ENCODE measurements around the gene ARHGAP45.

The ARHGAP45 gene

GRCh38 chr19:1054102-1055027 lies 12.6 kb upstream of the ARHGAP45 start:
- no peak for DNase-seq (ENCODE audit: low spot score)

- no peak for DNase-seq (ENCODE audit: low spot score)
These were observed 11.9 kb upstream of the ARHGAP45 start for GRCh38 chr19:1055028-1055425.

GRCh38 chr19:1055886-1056620 lies 10.9 kb upstream of the ARHGAP45 start:
- no peak for DNase-seq (ENCODE audit: low spot score)

DNA sequence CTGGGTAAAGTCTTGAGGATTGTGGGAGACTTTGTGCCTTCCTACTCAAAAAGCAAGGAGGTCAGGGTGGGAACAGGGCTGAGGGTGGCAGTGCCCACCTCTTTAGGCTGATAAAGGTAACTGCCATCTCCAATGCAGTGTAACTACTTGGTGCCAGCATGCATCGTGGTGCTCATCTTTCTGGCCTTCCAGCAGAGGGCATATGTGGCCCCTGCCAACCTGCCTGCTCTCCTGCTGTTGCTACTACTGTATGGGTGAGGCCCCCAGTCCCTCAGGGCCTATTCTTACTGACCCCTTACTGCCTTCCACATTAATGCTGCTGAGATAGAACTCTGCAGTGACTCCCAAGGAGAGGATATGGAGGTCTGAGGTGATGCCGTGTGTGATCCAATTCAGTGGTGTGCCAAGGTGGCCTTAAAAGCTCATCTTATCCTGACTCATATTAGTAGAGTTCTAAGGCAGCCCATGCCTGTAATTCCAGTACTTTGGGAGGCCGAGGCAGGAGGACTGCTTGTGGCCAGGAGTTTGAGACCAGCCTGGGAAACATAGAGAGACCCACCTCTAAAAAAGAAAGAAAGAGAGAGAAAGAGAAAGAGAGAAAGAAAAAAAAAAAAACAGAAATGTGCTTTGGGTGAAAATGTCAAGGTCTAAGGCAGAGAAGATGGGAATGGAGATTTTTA lies 9.7 kb upstream of the ARHGAP45 start:
- peak; percentile 57 for DNase-seq (ENCODE audit: low spot score)

DNA sequence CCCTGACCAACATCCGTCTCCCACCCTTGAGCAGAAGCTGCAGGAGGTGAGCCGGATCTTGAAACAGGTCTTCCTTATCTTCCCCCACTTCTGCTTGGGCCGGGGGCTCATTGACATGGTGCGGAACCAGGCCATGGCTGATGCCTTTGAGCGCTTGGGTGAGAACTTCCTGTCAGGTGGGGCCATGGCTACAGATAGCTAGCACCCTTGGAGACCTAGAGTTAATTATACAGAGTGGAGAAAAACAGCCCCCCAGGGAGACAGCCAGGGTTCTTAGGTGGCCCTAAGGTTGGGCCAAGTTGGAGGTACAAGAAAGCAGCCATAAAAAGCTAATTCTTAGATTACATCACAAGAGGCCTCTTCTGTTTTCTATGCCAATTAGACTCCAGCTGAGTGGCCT lies 8.9 kb upstream of the ARHGAP45 start:
- no peak for DNase-seq (ENCODE audit: low spot score)

DNA sequence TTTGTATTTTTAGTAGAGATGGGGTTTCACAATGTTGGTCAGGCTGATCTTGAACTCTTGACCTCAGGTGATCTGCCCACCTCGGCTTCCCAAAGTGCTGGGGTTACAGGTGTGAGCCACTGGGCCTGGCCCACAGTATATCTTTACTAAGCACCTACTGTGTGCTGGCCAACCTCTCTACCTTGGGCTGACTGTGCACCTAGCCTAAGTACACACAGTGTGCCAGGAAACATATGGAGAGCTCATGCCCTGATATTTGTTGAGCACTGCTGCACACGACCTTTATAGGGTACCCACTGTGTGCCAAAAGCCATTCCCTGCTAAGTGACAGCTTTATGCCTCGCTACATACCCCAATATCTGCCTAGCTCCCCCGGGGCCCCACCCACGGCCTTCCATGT lies 6.3 kb upstream of the ARHGAP45 start:
- no peak for DNase-seq (ENCODE audit: low spot score)

GRCh38 chr19:1061987-1062386 lies 5.0 kb upstream of the ARHGAP45 start:
- DNase-seq (ENCODE audit: low spot score) = no peak

- DNase-seq (ENCODE audit: low spot score) = no peak
These were observed 4.5 kb upstream of the ARHGAP45 start for GRCh38 chr19:1062387-1063029.

DNA sequence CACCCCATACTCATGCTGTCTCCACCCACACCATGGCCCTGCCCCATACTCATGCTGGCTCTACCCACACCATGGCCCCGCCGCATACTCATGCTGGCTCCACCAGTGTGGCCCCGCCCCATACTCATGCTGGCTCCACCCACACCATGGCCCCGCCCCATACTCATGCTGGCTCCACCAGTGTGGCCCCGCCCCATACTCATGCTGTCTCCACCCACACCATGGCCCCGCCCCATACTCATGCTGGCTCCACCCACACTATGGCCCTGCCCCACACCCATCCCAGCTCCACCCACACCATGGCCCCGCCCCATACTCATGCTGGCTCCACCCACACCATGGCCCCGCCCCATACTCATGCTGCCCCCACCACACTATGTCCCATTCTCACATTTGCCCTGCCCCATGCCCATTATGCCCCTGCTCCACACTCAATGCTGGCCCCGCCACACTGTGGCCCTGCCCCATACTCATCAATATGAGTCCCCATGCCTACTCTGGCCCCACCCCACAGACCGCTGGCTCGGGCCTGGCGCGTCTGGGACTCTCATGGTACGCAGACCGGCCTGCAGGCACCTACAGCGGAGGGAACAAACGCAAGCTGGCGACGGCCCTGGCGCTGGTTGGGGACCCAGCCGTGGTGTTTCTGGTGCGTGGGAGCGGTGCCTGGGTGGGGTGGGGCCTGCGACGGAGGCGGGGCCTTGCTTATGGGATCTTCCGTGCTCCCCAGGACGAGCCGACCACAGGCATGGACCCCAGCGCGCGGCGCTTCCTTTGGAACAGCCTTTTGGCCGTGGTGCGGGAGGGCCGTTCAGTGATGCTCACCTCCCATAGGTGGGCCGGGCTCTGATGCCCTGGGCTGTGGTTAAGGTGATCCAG lies 3.7 kb upstream of the ARHGAP45 start:
- peak; percentile 55 for DNase-seq (ENCODE audit: low spot score)

DNA sequence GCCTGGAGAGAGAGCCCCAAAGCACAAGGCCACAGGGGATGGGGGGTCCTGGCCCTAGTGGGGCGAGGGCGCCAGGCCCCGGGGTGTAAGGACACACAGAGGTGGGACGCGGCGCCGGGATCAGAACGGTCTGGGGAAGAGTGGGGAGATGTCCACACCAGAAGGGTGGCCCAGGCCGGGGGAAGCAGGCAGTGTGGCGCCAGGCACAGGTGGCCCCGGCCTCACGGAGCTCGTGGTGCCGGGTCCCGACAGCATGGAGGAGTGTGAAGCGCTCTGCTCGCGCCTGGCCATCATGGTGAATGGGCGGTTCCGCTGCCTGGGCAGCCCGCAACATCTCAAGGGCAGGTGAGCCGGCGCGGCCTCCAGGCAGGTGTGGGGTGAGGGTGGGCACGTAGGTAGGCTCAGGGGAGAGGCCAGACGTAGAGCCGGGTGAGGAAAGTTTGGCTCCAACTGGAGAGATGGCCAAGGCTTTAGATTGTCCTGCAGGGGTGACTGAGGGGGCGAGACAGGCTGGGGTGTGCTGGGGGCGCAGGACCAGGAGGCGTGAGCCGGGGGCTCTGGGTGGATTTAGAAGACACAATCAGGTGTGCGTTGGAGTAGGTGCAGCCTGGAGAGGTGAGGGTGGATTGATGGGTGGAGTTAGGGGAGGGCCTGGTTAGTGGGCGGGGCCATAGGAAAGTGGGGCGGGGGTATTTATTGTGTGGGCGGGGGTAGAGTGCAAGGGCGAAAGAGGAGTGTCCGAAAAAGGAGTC lies 2.9 kb upstream of the ARHGAP45 start:
- DNase-seq (ENCODE audit: low spot score) = no peak

DNA sequence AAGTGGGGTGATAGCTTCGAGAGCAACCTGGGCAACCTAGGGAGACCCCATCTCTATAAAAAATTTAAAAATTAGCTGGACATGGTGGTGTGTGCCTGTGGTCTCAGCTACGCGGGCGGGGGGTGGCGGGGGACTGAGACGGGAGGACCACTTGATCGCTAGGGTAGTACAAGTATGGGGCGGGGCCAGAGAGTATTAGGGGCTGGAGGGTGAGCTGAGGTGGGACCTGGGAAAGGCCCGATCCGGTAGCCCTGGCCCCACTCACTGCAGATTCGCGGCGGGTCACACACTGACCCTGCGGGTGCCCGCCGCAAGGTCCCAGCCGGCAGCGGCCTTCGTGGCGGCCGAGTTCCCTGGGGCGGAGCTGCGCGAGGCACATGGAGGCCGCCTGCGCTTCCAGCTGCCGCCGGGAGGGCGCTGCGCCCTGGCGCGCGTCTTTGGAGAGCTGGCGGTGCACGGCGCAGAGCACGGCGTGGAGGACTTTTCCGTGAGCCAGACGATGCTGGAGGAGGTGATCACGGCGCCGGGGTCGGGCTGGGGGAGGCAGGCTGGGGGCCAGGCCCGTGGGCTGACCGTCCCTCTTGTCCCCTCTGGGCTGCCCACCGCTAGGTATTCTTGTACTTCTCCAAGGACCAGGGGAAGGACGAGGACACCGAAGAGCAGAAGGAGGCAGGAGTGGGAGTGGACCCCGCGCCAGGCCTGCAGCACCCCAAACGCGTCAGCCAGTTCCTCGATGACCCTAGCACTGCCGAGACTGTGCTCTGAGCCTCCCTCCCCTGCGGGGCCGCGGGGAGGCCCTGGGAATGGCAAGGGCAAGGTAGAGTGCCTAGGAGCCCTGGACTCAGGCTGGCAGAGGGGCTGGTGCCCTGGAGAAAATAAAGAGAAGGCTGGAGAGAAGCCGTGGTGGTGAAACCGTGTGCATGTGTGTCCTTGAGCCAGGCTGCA lies 2.0 kb upstream of the ARHGAP45 start:
- DNase-seq (ENCODE audit: low spot score) = peak; percentile 75

DNA sequence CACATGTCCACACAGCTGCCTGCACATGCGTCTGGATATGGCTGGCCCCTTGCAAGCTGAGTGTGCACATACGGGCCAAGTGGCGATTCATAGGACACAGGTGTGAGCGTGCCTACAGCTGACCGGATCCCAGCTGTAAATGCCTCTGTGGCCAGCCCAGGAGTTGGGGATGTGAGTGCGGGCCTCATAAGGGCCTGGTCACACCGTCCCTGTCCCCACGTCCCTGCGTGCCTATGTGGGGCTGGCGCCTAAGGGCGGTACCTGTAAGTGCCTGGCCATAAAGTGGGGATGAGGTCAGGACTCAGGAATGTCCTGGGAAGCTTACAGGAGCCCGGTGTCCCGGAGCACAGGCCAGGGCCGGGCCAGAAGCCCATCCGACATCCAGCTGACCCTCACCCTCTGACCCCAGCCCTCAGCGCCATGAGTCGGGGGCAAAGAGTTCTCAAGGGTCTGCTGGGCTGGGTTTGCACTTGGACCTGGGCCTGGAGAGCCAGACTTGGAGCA lies 1.3 kb upstream of the ARHGAP45 start:
- no peak for DNase-seq (ENCODE audit: low spot score)

DNA sequence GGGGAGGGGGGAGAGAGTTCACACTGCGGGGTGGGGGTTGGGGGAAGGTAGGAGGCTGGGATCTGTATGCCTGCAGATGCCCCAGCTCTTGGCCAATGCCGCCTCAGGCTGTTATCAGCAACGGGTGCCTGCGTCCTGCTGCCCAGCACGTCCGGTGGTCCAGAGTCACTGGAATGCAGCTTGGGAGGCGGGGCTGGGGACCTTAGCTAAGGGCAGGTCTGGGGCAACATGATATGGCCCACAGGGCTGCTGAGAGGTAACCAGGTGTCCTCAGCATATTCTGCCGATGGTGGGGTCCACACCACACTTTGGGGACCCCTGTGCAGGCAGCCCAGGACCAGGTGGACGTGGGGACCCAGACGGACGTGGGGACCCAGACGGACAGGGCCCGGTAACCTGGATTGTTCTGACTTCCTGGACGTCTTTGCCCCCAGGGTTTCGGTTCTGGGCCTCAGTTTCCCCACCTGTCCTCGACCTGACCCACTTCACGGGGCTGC lies 668 bp upstream of the ARHGAP45 start:
- no peak for DNase-seq (ENCODE audit: low spot score)

DNA sequence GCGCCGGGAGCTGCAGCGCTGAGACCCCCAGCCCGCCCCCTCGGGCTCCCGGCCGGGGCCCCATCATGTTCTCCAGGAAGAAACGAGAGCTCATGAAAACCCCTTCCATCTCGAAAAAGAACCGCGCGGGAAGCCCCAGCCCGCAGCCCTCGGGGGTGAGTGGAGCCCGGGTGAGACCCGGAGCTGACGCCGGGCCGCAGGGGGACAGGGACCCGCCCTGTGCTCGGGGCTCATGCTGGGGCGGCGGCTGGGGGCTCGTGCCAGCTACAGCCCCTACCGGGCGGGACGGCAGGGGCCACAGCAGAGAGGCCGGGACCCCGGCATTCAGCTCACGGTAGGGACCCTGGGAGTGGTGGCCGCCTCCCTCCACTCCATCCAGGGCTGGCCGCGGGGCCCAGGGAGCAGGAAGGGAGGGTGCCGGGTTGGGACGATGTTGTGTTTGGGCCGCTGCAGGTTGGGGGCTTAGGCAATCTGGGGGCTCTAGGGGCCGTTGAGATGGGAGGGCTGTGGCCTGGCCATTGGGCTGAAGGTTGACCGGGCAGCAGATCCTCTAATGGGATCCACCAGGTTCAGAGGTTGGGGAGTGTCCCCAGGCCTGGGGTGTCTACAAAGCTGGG lies 482 bp downstream of the ARHGAP45 start:
- no peak for DNase-seq (ENCODE audit: low spot score)

GRCh38 chr19:1068009-1069001 lies 1.3 kb downstream of the ARHGAP45 start:
- peak; percentile 78 for DNase-seq (ENCODE audit: low spot score)

- DNase-seq (ENCODE audit: low spot score) = peak; percentile 87
These were observed 2.2 kb downstream of the ARHGAP45 start for GRCh38 chr19:1069009-1069779.

All from activated CD4-positive, alpha-beta T cell treated with anti-CD3 and anti-CD28 coated beads, Interleukin-2, Interleukin-4, amounts not matched to agents 100 ng/mL and 50 ng/mL, durations not matched to agents 16 hours and 8 hours (primary cell).